Activated B cell treated with CpG ODN at 0.5 μM for 24 hours (primary cell): Measurements from ENCODE around the gene ALDH1L1. TPM values are rescaled to one million over a fixed set of nuclear protein-coding genes. Genes with fewer than 3 reads are reported as not detected.

ENCODE experiments used
- ATAC-seq: fragments of 200-7000 bp; cut with Tn5 transposase; one replicate; pipeline ENCODE4 v1.10.0; 2021; ENCODE audit warnings: low read depth, mild to moderate bottlenecking, moderate library complexity
- CTCF ChIA-PET: fragments of 350-600 bp; sonication (Branson Sonifier 250); formaldehyde crosslinking; loops from one replicate; lab custom pipeline; 2021; ENCODE audit warnings: antibody characterized with exemption; lab: Charles Lee
- POLR2A ChIA-PET: fragments of 350-600 bp; sonication (Branson Sonifier 250); formaldehyde crosslinking; loops from one replicate; lab custom pipeline; 2021; ENCODE audit warnings: antibody characterized with exemption; lab: Charles Lee
- DNase-seq: peaks from one replicate; pipeline ENCODE4 v3.0.0; 2022
- H3K27ac Mint-ChIP-seq: one replicate; pipeline ENCODE4 v1.8.0; 2020; ENCODE audit warnings: mixed read lengths
- H3K27me3 Mint-ChIP-seq: one replicate; pipeline ENCODE4 v1.8.0; 2021; ENCODE audit warnings: mixed read lengths
- H3K36me3 Mint-ChIP-seq: one replicate; pipeline ENCODE4 v1.8.0; 2021; ENCODE audit warnings: low read depth, mixed read lengths
- H3K4me1 Mint-ChIP-seq: one replicate; pipeline ENCODE4 v1.8.0; 2021; ENCODE audit warnings: mixed read lengths
- H3K4me3 Mint-ChIP-seq: one replicate; pipeline ENCODE4 v1.8.0; 2020; ENCODE audit warnings: mild to moderate bottlenecking, mixed read lengths
- H3K9me3 Mint-ChIP-seq: one replicate; pipeline ENCODE4 v1.8.0; 2020; ENCODE audit warnings: mixed read lengths
- intact Hi-C: fragments of 100-400 bp; cut with micrococcal nuclease; formaldehyde crosslinking; loops from one replicate; pipeline ENCODE4 v1.15.1; 2024
- total RNA-seq: library from RNA; stranded (reverse); gene quantifications from 2 replicates; pipeline ENCODE4 v1.2.3, GENCODE V29; 2022
- TF ChIP-seq, protein P1 (sequence below): fragments of 200-600 bp; IDR thresholded peaks from one replicate; pipeline ENCODE4 v1.8.0; 2022; ENCODE audit warnings: antibody characterized with exemption, mild to moderate bottlenecking

Gene ALDH1L1
- total RNA-seq, 1 donor from 2014 or later, result not detected

GRCh38 chr3:126208606-126209256, 28.3 kb upstream of the ALDH1L1 start:
- Mint-ChIP-seq H3K36me3 (no peaks in the 10 kb centered on the region), H3K9me3 (no peaks in the 10 kb centered on the region), H3K27ac (no peak overlapping the region), H3K27me3 (peaks cover 31% of the 10 kb centered on the region), H3K4me1 (peaks cover 3% of the 10 kb centered on the region), H3K4me3 (no peak overlapping the region)
- ChIA-PET CTCF (no interaction called here), POLR2A (no interaction called here)
- TF ChIP-seq, protein P1, sequence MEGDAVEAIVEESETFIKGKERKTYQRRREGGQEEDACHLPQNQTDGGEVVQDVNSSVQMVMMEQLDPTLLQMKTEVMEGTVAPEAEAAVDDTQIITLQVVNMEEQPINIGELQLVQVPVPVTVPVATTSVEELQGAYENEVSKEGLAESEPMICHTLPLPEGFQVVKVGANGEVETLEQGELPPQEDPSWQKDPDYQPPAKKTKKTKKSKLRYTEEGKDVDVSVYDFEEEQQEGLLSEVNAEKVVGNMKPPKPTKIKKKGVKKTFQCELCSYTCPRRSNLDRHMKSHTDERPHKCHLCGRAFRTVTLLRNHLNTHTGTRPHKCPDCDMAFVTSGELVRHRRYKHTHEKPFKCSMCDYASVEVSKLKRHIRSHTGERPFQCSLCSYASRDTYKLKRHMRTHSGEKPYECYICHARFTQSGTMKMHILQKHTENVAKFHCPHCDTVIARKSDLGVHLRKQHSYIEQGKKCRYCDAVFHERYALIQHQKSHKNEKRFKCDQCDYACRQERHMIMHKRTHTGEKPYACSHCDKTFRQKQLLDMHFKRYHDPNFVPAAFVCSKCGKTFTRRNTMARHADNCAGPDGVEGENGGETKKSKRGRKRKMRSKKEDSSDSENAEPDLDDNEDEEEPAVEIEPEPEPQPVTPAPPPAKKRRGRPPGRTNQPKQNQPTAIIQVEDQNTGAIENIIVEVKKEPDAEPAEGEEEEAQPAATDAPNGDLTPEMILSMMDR, result no peak
- intact Hi-C loops, result no loop called here
- DNase-seq (no peak), ATAC-seq (no peak)

GRCh38 chr3:126208182-126208581, 27.8 kb upstream of the ALDH1L1 start:
- H3K27ac Mint-ChIP-seq, result no peak overlapping the region
- ATAC-seq (no peak), DNase-seq (no peak)
- ChIA-PET POLR2A (no interaction called here), CTCF (no interaction called here)
- H3K4me1 Mint-ChIP-seq, result peaks cover 3% of the 10 kb centered on the region
- H3K36me3 Mint-ChIP-seq, result no peaks in the 10 kb centered on the region
- TF ChIP-seq, protein P1, result no peak
- H3K4me3 Mint-ChIP-seq, result no peak overlapping the region
- no peaks in the 10 kb centered on the region for H3K9me3 Mint-ChIP-seq
- peaks cover 28% of the 10 kb centered on the region for H3K27me3 Mint-ChIP-seq
- intact Hi-C loops, result no loop called here

DNA sequence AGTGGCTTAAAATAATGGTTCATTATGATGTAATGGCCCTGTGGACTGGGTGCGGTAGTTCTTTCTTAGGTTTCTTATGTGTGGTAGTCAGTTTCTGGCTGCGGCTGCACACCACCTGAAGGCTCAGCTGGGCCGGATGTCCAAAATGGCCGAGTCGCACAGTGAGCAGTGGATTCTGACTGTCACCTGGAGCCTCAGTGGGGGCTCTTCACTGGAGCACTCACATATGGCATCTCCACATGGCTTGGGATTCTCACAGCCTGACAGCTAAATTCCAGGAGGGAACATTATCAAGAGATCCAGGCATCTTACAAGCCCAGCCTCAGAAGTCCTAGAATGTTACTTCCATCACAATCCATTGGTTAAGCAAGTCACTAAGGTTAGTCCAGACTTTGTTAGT, 26.8 kb upstream of the ALDH1L1 start:
- peaks cover 28% of the 10 kb centered on the region for H3K27me3 Mint-ChIP-seq
- ATAC-seq, result no peak
- TF ChIP-seq, protein P1, result no peak
- no peaks in the 10 kb centered on the region for H3K36me3 Mint-ChIP-seq
- ChIA-PET POLR2A (no interaction called here), CTCF (no interaction called here)
- H3K9me3 Mint-ChIP-seq, result no peaks in the 10 kb centered on the region
- intact Hi-C loops, result no loop called here
- H3K4me3 Mint-ChIP-seq, result no peak overlapping the region
- H3K27ac Mint-ChIP-seq, result no peak overlapping the region
- no peak for DNase-seq
- H3K4me1 Mint-ChIP-seq, result no peaks in the 10 kb centered on the region

GRCh38 chr3:126205717-126206655, 25.6 kb upstream of the ALDH1L1 start:
- Mint-ChIP-seq H3K9me3 (no peaks in the 10 kb centered on the region), H3K27ac (no peak overlapping the region)
- CTCF ChIA-PET, result no interaction called here

More at GRCh38 chr3:126205717-126206655, 25.6 kb upstream of the ALDH1L1 start:
- Mint-ChIP-seq H3K4me3 (no peak overlapping the region), H3K36me3 (no peaks in the 10 kb centered on the region), H3K27me3 (peaks cover 17% of the 10 kb centered on the region), H3K4me1 (no peaks in the 10 kb centered on the region)
- TF ChIP-seq, protein P1, result no peak
- intact Hi-C loops, result no loop called here
- DNase-seq, result no peak
- POLR2A ChIA-PET, result no interaction called here
- no peak for ATAC-seq
